IPS-18c (cell line): ENCODE data around the gene SH3YL1.

Experiments used
- H3K4me3 ChIP-seq: 2 replicates; pipeline ENCODE4 v1.7.0; 2013; ENCODE audit warnings: low read depth, mild to moderate bottlenecking, low read length, moderate library complexity; ENCODE audit not compliant: insufficient read depth
- H3K9me3 ChIP-seq: one replicate; pipeline ENCODE4 v1.6.1; 2013; ENCODE audit warnings: mild to moderate bottlenecking, low read length, moderate library complexity; ENCODE audit not compliant: control insufficient read depth, insufficient read depth

SH3YL1 gene

DNA sequence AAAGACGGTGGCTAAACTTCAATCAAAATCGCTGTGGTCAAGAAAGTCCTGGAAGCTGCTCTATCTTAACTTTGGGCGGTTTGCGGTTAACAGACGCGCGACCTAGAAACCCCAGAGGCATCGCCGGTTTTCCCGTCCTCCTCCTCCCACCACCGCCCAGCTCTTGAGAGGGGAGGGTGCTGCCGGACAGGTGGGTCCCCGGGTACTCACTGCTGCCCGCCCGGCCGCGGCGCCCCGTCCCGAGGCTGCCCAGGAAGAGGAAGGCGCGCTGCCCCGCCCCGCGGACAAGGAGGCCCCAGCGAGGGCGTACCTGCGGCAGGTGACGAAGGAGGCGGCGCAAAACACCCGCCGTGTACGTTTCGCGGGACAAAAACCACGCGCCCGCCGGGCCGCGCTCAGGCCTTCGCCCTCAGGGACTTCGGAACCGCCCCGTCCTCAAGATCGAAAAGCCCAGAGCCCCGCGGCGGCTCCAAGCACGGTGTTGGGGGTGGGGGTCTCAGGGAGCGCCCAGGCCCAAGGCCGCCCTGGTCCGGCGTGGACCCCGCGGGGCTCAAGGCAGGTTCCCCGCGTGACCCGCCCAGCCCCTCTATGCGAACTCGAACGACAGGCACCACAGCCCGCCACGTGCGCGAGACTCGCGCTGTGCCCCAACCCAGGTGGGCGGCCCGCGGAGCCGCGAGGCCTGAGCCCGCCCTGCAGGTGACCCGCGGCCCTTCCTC lies at the start of gene SH3YL1:
Gene SH3YL1 (minus strand): TSS at position 259 of the 719 bp plus-strand sequence. CDS start 48 bp downstream, at position 211.
- H3K9me3 ChIP-seq = no peaks in the 10 kb centered on the region
- H3K4me3 ChIP-seq = peak within 1 kb of the TSS; percentile 94

DNA sequence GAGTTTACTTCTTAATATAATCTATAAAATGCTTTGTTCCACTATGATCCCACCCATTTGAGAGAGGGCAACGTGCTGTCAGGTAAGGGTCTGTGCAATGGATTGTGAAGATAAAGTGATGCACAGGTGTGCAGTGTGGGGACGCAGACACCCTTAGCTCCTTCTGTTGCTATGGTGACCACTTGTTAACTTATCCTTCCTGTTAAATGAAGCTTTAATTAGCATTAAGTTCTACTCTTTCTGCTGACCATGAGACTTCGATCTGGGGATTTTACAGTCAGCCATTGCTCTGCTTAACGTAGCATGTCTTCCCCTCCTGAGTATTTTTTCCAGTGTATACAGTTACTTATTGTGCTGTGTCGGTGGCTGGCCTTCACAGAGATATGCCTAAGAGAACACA lies 47.2 kb upstream of the SH3YL1 start:
- H3K4me3 ChIP-seq = no peak overlapping the region

GRCh38 chr2:309954-310510 lies 46.2 kb upstream of the SH3YL1 start:
- Histone ChIP-seq H3K4me3 (no peak overlapping the region), H3K9me3 (no peaks in the 10 kb centered on the region)

More for the DNA sequence above, 47.2 kb upstream of the SH3YL1 start:
- H3K9me3 ChIP-seq = no peaks in the 10 kb centered on the region

DNA sequence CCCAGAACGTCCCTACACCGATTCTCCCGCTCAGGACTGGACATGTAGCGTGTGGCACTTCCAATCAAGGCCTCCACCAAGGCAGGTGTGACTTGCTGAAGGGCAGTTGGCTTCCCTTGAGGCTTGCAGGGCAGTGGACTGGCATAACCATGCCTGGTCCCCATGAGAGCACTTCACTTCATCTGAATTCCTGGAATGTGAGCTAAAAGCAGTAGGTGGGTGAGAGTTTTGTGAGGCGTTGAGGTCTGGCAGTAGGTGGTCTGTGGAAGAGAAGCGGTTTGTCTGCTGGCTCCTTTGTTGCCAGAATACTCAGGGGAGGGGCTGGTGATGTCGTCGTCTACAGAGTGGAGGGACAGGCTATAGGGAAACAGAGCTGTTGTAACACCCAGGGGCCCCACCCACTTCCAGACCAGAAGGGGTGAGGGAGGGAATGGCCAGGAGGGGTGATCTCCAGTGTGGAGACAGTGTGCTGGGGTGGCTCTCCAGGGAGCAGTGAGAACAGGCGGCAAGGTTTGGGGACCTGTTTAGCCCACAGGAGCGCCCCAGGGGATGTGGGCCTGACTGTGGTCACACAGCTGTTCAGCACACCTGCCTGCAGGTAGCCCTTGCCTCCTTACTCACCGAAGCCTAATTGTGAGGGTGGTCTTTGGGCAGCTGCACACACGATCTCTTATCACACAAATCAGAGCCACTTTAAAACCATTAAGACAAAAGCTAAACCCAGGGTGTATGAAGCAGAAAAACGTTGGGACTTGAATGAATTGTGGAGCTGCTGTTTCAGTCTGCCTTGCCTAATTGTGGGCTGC lies 45.5 kb upstream of the SH3YL1 start:
- no peak overlapping the region for H3K4me3 ChIP-seq

GRCh38 chr2:305366-305765 lies 41.5 kb upstream of the SH3YL1 start:
- Histone ChIP-seq H3K4me3 (no peak overlapping the region), H3K9me3 (no peaks in the 10 kb centered on the region)

More for the DNA sequence above, 45.5 kb upstream of the SH3YL1 start:
- no peaks in the 10 kb centered on the region for H3K9me3 ChIP-seq

DNA sequence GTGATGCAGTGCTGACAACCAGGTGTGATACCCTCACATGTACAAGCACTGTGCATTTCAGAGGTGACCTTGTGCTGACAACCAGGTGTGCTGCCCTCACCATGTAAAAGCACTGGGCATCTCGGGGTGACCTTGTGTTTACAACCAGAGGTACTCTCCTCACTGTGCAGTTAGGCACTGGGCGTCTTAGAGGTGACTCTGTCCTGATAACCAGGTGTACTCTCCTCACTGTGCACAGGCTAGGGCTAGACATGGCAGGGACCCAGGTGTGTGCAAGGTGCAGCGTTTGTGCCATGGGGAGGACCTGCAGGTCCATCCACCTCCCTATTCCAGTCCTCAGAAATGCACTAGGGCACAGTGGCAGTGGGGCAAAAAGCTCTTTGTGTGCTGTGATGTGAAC lies 32.5 kb upstream of the SH3YL1 start:
- Histone ChIP-seq H3K4me3 (no peak overlapping the region), H3K9me3 (peaks cover 3% of the 10 kb centered on the region)

- H3K4me3 ChIP-seq = no peak overlapping the region
- H3K9me3 ChIP-seq = peaks cover 3% of the 10 kb centered on the region
Measured at GRCh38 chr2:295090-295489, 31.3 kb upstream of the SH3YL1 start.

DNA sequence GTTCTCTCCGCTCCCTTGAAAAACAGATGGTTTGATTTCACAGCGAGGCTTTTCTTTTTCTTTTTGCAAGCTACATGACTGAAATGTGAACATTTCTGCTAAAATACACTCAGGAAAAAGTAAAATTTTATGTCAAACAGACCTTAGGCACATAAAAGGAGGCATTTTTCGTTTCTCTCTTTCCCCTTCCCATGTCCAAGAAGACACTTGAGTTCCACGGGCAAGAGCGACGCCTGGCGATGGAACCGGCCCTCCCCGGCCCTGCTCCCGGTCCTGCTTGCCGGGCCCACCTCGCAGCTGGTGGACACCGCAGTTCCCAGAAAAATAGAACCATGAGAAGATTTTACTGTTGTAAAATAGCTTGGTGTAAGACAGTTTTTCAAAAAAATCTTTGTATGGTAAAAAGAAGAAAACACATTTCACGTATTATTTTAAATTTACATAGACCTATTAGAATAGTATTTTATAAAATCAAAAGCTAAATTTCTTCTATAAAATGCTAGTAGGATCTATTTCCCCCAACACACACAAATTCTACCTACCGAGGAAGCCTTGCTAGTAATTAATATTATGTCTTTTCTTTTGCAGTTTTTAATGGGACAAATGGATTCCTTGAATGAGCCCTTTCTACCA lies 26.4 kb upstream of the SH3YL1 start:
- peaks cover 3% of the 10 kb centered on the region for H3K9me3 ChIP-seq
- peak overlapping the region; percentile 60; the same call in 1 of the 2 replicates for H3K4me3 ChIP-seq

DNA sequence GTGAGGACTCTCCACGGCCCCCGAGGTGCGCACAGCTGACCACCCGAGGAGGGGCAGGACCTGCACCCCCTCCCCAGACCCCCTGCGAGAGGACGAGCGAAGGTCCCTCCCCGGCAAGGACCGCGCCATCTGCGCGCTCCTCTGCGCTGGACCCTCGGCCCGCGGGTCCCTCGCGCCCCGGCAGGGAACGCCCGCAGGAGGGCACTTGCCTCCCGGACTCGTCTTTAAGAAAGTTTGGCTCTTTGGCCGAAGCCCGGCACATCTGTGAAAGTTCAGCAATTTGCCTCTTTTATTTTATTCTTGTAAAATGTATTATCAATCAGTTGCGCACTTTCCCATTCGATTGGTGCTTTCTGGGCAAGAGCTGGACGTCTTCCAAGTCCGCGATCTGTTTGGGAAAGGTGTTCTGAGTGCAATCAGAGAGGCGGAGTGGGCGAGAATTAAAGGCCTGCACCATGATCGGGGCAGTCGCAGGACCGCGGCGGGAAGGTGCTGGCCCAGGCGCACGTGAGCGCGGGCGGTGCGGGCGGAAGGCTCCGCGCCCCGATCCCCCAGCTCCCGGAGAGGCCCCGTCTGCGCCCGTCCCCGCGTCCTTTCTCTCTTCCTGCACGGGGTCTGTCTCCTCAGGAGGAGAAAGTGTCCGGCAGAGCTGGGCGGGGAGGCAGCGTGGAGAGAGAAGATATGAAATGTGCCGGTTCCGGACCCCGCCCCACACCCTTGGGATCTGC lies 25.7 kb upstream of the SH3YL1 start:
- peak overlapping the region; percentile 60 for H3K4me3 ChIP-seq
- H3K9me3 ChIP-seq = peaks cover 3% of the 10 kb centered on the region

GRCh38 chr2:288758-289361 lies 25.0 kb upstream of the SH3YL1 start:
- no peaks in the 10 kb centered on the region for H3K9me3 ChIP-seq
- peak overlapping the region; percentile 60 for H3K4me3 ChIP-seq

GRCh38 chr2:287911-288757 lies 24.3 kb upstream of the SH3YL1 start, which contains the start of gene ALKAL2:
Gene ALKAL2 (minus strand): TSS chr2:288091. CDS start chr2:287835, 256 bp downstream.
- no peaks in the 10 kb centered on the region for H3K9me3 ChIP-seq
- peak within 1 kb of the TSS; percentile 46 for H3K4me3 ChIP-seq

DNA sequence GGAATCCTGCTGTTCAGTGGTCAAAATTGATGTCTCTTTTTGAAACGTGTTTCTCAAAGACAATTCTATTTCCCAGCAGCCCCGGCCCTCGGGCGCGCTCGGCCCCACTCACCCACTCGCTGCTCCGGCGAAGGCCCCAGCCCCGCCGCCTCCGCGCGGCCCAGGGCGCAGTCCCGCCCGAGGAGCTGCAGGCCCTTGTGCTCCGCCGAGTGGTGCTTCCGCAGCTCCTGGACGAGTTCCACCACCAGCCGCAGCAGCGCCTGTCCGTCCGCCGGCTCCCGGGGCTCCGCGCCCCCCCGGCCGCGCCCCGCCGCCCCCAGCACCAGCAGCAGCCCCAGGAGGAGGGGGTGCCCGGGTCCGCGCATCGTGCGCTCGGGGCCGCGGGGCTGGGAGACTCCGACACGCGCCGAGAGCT lies 23.6 kb upstream of the SH3YL1 start:
- H3K4me3 ChIP-seq = peak overlapping the region; percentile 34
- no peaks in the 10 kb centered on the region for H3K9me3 ChIP-seq

DNA sequence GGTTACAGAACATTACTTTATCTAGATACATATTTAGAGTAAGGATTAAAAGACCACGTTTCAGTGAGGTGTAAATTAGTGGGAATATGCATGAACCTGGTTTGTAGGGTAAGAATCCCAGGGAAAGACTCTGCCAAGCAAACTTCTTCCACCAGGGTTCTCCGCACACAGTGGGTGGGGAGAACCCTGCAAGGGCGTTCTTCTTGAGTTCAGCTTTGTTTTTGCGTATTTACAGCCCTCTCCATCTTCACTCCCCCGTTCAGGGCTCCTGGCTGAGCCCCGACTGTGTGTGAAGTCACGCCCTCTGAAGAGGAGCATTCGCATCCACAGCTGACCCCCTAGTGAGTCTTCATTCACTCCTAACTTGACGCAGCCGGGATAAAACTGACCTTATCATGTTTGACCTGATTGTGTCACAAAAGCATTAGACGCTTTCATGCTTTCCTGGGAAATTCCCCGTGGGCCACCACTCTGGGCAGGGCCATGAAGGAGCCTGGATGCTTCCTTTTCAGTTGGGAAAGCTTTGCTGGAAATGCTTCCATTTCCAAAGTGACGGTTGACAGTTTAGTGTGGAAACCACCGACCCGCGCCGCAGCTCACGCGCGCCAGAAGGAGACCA lies 23.1 kb upstream of the SH3YL1 start:
- Histone ChIP-seq H3K9me3 (no peaks in the 10 kb centered on the region), H3K4me3 (peak overlapping the region; percentile 34)

GRCh38 chr2:286035-286434 lies 22.2 kb upstream of the SH3YL1 start:
- H3K4me3 ChIP-seq = no peak overlapping the region
- no peaks in the 10 kb centered on the region for H3K9me3 ChIP-seq

- Histone ChIP-seq H3K9me3 (no peaks in the 10 kb centered on the region), H3K4me3 (no peak overlapping the region)
Measured at GRCh38 chr2:285531-285930, 21.7 kb upstream of the SH3YL1 start.
